Subcutaneous adipose tissue (tissue), 4 donors: ENCODE data around the gene CEP63. TPM values are rescaled to one million over a fixed set of nuclear protein-coding genes. Genes with fewer than 3 reads are reported as not detected.

Experiments used
- total RNA-seq, 4 donors: library from RNA; depleted of rRNA; stranded (reverse); fragments of >200 nt; gene quantifications; one replicate each; pipeline ENCODE4 v1.1.0, GENCODE V29; 2016
- TF ChIP-seq, protein P1 (sequence below): fragments of 450-650 bp; IDR thresholded peaks from one replicate; pipeline ENCODE4 v1.5.1; 2016; ENCODE audit warnings: low read depth, mild to moderate bottlenecking, control low read depth, antibody characterized with exemption, moderate library complexity

Gene CEP63
- total RNA-seq, 4 donors from 2014 or later: 19.9 to 39.2 (median 34.7) TPM

DNA sequence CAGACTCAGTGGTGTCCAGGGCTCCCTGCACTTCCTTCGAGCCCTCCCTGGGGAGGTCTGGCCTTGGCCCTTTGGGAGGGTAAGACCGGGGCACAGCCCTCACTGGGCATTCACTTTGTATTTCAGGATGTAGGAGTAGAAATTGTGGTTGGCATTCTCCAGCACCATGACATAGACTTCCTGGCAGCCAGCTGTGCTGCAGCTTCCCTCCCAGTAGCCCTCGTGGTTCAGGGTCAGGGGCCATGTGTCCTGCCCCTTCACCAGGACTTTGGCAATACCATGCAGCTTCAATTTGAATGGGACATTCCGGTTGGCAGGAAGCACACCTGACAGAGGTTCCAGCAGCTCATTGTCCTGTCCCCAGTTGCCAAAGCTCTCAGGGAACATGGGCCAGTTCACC is 117.6 kb downstream of the CEP63 start:
- TF ChIP-seq, protein P1, sequence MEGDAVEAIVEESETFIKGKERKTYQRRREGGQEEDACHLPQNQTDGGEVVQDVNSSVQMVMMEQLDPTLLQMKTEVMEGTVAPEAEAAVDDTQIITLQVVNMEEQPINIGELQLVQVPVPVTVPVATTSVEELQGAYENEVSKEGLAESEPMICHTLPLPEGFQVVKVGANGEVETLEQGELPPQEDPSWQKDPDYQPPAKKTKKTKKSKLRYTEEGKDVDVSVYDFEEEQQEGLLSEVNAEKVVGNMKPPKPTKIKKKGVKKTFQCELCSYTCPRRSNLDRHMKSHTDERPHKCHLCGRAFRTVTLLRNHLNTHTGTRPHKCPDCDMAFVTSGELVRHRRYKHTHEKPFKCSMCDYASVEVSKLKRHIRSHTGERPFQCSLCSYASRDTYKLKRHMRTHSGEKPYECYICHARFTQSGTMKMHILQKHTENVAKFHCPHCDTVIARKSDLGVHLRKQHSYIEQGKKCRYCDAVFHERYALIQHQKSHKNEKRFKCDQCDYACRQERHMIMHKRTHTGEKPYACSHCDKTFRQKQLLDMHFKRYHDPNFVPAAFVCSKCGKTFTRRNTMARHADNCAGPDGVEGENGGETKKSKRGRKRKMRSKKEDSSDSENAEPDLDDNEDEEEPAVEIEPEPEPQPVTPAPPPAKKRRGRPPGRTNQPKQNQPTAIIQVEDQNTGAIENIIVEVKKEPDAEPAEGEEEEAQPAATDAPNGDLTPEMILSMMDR: no peak

DNA sequence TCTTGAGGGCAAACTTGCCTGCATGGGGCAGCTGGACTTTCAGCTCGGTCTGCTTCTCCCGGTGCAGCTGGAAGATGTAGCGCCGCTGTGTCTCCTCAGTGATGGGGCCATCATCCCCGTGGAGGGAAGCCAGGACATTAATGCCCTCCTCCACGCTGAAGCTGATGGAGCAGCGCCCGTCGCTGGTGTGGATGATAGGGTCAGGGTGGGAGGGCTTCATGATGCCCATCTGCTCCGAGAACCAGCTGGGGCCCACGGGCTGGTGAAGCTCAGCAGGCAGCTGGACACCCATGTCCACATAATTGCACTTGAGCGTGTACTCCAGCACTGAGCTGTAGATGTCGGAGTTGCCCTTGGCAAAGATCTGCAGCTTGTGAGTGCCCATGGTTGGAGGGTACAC is 118.1 kb downstream of the CEP63 start:
- TF ChIP-seq, protein P1: no peak

DNA sequence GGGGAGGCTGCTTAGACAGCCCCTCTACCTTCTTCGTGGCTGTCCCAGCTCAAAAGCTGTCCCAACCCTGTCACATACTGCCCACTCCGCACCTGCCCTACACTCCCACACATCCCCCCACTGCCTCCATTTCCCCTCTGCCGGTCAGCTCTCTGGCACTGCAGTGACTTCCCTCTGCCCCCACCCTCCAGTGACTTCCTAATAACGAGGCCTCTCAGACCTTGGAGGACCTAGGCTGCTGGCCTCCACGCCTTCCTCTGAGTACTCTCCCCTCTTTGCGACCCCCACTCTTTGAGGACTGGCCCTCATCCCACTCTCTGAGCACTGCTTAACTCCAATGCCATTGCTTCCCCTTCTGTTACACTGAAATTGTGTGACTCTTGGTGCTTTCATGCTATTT is 119.7 kb downstream of the CEP63 start:
- TF ChIP-seq, protein P1: no peak

DNA sequence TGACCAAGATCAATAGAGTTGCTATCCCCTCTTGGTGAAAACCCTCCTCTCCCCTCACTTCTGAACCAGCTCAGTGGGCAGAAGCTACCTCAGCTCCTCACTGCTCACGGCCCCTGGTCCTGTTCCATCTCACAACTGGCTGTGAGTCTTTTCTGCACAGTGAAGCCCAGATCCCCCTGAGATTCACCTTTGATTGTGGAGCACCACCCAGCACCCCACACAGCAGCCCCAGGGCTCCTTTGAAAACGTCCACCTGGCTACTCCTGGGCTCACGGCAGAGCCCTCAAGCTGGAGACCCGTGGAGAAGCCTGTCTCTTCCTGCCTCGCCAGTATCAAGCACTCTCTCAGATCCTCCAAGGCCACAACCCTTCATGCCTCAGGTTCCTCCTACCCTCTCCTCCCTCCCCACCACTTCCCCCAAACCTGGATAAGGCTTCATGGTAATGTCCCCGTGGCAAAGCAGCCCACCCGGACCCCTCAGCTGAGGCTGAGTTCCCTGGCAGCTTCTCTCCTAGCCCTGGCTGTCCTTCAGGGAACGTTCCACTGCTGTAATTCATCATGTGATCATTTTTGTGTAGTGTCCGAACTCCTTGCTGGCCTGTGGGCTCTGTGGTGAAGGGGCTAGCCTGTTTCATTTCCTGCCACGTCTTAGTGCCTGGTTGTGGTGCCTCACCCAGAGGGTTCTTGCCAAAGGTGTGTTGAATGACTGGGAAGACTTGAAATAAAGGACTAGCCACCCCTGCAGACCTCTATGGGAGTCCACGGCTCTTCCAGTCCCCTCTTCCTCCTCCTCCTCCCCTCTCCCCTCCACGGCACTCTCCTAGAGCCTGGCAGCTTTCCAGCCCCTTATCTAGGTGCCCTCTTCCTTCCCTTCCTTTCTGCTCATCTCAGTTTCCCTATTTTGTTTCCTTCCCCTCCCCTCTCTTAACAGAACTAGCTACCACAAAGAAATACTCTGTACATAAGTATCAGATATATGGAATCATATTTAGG is 120.5 kb downstream of the CEP63 start:
- TF ChIP-seq, protein P1: no peak

DNA sequence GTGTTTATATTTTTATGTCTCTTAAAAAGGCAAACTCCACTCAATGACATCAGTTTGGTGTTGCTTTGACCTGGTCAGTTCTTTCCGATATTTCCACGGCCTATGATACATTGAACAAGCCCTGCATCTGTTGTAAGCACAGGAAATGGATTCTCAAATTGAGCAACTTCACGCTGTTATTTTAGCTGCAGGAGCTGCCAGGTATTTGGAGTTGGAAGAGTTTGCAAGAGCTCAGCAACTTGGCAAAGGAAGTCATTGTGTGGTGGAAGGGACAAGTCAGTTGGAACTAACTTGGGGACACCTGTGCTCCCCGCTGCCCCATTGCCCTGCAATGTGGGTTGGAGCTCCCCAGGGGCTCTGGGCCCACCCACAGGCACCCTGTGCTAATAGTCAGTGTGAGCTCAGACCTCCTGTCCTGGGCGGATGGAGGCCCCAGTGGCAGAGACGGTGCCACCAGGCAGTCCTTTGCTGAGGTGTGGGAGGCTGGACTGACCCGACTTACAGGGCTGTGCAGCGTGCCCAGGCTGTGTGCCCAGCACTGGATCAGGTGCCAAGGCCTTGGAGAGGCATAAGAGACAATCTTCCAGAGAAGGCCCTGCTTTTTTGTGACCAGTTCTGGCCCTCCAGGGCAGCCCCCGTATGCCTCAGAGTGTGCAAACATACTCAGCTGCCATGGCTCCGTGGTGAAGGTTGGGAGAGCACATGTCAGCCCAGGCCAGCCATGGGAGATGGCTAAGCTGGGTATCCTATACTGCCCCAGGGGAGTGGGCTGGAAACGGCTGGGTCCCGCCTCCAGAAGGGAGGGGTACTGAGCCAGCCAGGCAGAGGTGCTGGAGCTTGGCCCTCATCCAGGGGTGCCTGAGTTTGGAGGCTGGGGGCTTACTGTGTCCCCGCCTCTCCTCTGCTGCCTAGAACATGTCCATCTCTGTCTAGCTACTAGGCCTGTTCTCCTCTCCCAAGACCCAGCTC is 121.5 kb downstream of the CEP63 start:
- TF ChIP-seq, protein P1: no peak

DNA sequence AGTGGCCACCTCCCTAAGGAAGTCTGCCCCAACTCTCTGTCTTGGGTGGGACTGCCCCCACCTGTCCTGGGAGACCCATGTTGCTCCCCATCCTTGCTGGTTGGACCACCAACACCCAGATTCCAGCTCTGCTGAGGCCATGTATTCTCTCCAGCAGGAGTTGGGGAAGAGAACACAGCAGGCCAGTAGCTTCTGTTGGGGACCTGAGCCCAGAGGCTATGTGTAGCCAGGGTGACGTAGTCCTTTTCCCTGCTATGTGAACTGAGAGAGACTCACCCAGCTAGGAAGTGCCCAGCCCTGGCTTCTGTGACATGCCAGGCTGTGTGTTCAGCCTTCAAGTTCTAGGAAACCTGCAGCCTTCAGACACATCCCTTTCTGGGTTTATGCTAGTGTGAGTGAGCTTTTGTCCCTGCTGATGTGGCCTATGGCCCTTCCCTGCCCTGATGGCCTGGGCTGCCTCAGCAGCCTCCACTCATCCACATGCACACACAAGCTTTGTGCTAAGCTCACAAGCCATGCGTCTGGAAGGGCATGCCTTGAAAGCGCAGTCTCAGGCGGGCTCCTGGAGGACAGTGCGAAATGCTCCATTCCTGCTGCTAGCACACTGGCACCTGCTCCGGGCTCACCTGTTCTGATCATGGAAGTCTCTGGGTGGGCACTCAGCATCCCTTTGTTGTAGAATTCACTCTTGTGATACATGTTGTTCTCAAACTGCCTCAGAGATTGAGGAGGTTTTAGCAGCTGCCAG is 122.3 kb downstream of the CEP63 start:
- TF ChIP-seq, protein P1: no peak
